Stromal cell of bone marrow (primary cell): ENCODE results near the gene CENPO.
"Not testable (repeated sequence)": the region's sequence is repeated elsewhere in the genome, so short reads cannot be mapped to it uniquely, and the experiment has no call there.

Experiments used
- DNase-seq: peaks from one replicate; pipeline ENCODE4 v3.0.0-alpha.2; 2012; ENCODE audit warnings: low read depth

CENPO gene

GRCh38 chr2:24788816-24789215 lies 4.4 kb upstream of the CENPO start:
- DNase-seq = no peak

GRCh38 chr2:24791452-24791851 lies 1.8 kb upstream of the CENPO start:
- no peak for DNase-seq

- no peak for DNase-seq
These were observed 717 bp upstream of the CENPO start for GRCh38 chr2:24792542-24792873.

- DNase-seq = no peak
These were observed 673 bp downstream of the CENPO start for GRCh38 chr2:24793761-24794435.

GRCh38 chr2:24797644-24798043 lies 4.4 kb downstream of the CENPO start:
- DNase-seq = no peak

- not testable (repeated sequence) for DNase-seq
These were observed 7.3 kb downstream of the CENPO start for GRCh38 chr2:24800487-24800886.

GRCh38 chr2:24805811-24806660 lies 12.8 kb downstream of the CENPO start:
- not testable (repeated sequence) for DNase-seq

- DNase-seq = no peak
These were observed 13.4 kb downstream of the CENPO start for GRCh38 chr2:24806661-24807036.

- DNase-seq = no peak
These were observed 16.2 kb downstream of the CENPO start for GRCh38 chr2:24809316-24810007.

GRCh38 chr2:24813691-24814137 lies 20.5 kb downstream of the CENPO start:
- DNase-seq = no peak

- no peak for DNase-seq
These were observed 21.3 kb downstream of the CENPO start for GRCh38 chr2:24814516-24814915.

- DNase-seq = no peak
These were observed 21.9 kb downstream of the CENPO start for GRCh38 chr2:24815171-24815570.

GRCh38 chr2:24816404-24816803 lies 23.2 kb downstream of the CENPO start:
- DNase-seq = no peak

- DNase-seq = peak; percentile 49
These were observed 23.7 kb downstream of the CENPO start for GRCh38 chr2:24816884-24817283.

GRCh38 chr2:24818721-24819167 lies 25.5 kb downstream of the CENPO start:
- DNase-seq = no peak

GRCh38 chr2:24819442-24820174 lies 26.4 kb downstream of the CENPO start:
- no peak for DNase-seq

GRCh38 chr2:24820175-24820513 lies 26.9 kb downstream of the CENPO start:
- no peak for DNase-seq

GRCh38 chr2:24820598-24821432 lies 27.6 kb downstream of the CENPO start:
- no peak for DNase-seq

- no peak for DNase-seq
These were observed 28.2 kb downstream of the CENPO start for GRCh38 chr2:24821433-24821891.

- DNase-seq = no peak
These were observed 29.0 kb downstream of the CENPO start for GRCh38 chr2:24822049-24822706.
